DOHH2 (cell line): ENCODE results near the gene KIRREL3.

Experiments
- EZH2phosphoT487 ChIP-seq: fragments of 200-600 bp; sonication (generic); IDR thresholded peaks from 2 replicates; pipeline ENCODE4 v1.6.1; 2017; ENCODE audit warnings: borderline replicate concordance, mild to moderate bottlenecking, antibody characterized with exemption, low read length, moderate library complexity, mixed read lengths
- TF ChIP-seq, protein P1 (sequence below): fragments of 200-600 bp; sonication (generic); IDR thresholded peaks from one replicate; pipeline ENCODE4 v1.5.1; 2014; ENCODE audit warnings: antibody characterized with exemption, mild to moderate bottlenecking, low read depth, low read length; ENCODE audit not compliant: poor library complexity, severe bottlenecking

DNA sequence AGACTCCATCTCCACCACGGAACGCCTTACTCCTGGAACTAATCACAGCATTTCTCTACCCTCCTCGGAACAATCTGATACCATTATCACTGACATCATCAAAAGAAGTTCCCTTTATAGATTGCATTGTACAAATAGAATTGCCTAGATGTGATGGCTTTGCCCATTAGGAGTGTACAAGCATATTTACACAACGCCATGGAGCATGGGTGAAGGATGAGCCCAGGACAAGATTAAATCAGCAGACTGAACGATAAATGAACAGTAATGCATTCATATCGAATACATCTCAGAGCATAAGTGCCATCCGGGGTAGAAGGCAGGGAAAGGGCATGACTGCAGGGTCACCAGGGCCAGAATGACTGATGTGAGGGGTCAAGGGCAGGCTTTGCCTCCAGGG lies 57.3 kb downstream of the KIRREL3 start:
- TF ChIP-seq, protein P1, sequence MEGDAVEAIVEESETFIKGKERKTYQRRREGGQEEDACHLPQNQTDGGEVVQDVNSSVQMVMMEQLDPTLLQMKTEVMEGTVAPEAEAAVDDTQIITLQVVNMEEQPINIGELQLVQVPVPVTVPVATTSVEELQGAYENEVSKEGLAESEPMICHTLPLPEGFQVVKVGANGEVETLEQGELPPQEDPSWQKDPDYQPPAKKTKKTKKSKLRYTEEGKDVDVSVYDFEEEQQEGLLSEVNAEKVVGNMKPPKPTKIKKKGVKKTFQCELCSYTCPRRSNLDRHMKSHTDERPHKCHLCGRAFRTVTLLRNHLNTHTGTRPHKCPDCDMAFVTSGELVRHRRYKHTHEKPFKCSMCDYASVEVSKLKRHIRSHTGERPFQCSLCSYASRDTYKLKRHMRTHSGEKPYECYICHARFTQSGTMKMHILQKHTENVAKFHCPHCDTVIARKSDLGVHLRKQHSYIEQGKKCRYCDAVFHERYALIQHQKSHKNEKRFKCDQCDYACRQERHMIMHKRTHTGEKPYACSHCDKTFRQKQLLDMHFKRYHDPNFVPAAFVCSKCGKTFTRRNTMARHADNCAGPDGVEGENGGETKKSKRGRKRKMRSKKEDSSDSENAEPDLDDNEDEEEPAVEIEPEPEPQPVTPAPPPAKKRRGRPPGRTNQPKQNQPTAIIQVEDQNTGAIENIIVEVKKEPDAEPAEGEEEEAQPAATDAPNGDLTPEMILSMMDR, result no peak
- no peak for TF ChIP-seq EZH2phosphoT487
